Keratinocyte (primary cell): ENCODE measurements around the gene SNX14. TPM values are rescaled to one million over a fixed set of nuclear protein-coding genes. Genes with fewer than 3 reads are reported as not detected.

Experiments
- DNase-seq: peaks from one replicate; pipeline ENCODE4 v3.0.0-alpha.2; 2011; ENCODE audit warnings: low read depth, missing footprints, low spot score
- FAIRE-seq: peaks from 2 replicates; lab custom pipeline; 2011; peaks lifted over from hg19 to GRCh38; lab: Jason Lieb, UNC
- H2AFZ ChIP-seq: 2 replicates; pipeline ENCODE4 v1.6.0; 2012; ENCODE audit warnings: low read length, control low read depth, inconsistent platforms; ENCODE audit not compliant: control insufficient read depth
- H3K27ac ChIP-seq: 2 replicates; pipeline ENCODE4 v1.5.1; 2011; ENCODE audit warnings: low read length; ENCODE audit not compliant: control insufficient read depth, insufficient read depth
- H3K27me3 ChIP-seq: 3 replicates; pipeline ENCODE4 v1.6.0; 2011; ENCODE audit warnings: low read length; ENCODE audit not compliant: control insufficient read depth, insufficient read depth; ENCODE audit errors: extremely low read depth
- H3K36me3 ChIP-seq, 2 experiments: 2 replicates in 1 of 2; 3 replicates in 1 of 2; pipeline ENCODE4 v1.5.1; 2011; ENCODE audit warnings: low read length in 2 of 2, mild to moderate bottlenecking in 1 of 2; ENCODE audit not compliant: control insufficient read depth in 2 of 2, insufficient read depth in 2 of 2; ENCODE audit errors: extremely low read depth in 1 of 2
- H3K4me1 ChIP-seq: 3 replicates; pipeline ENCODE4 v1.5.1; 2011; ENCODE audit warnings: low read length; ENCODE audit not compliant: control insufficient read depth, insufficient read depth; ENCODE audit errors: extremely low read depth
- H3K4me2 ChIP-seq: 3 replicates; pipeline ENCODE4 v1.6.0; 2011; ENCODE audit warnings: low read depth, low read length; ENCODE audit not compliant: control insufficient read depth, insufficient read depth; ENCODE audit errors: extremely low read depth
- H3K4me3 ChIP-seq, 3 experiments: fragments of 200-600 bp in 1 of 3; sonication (generic) in 1 of 3; 2 replicates in 2 of 3; 3 replicates in 1 of 3; pipeline ENCODE4 v1.5.1; 2011 to 2016; ENCODE audit warnings: low read length in 3 of 3, mild to moderate bottlenecking in 3 of 3, control low read depth in 2 of 3, inconsistent platforms in 1 of 3, low read depth in 1 of 3, mixed read lengths in 1 of 3, mixed run types in 1 of 3, moderate library complexity in 1 of 3; ENCODE audit not compliant: control insufficient read depth in 2 of 3, insufficient read depth in 2 of 3; ENCODE audit errors: extremely low read depth in 1 of 3
- H3K79me2 ChIP-seq: 2 replicates; pipeline ENCODE4 v1.6.0; 2012; ENCODE audit warnings: low read length; ENCODE audit not compliant: control insufficient read depth, insufficient read depth
- H3K9ac ChIP-seq: 3 replicates; pipeline ENCODE4 v1.6.0; 2011; ENCODE audit warnings: low read length; ENCODE audit not compliant: control insufficient read depth, insufficient read depth; ENCODE audit errors: extremely low read depth
- H3K9me1 ChIP-seq: 3 replicates; pipeline ENCODE4 v1.6.0; 2011; ENCODE audit warnings: low read length; ENCODE audit not compliant: control insufficient read depth, insufficient read depth; ENCODE audit errors: extremely low read depth
- H3K9me3 ChIP-seq: 2 replicates; pipeline ENCODE4 v1.5.1; 2012; ENCODE audit warnings: low read depth, low read length; ENCODE audit not compliant: control insufficient read depth
- H4K20me1 ChIP-seq: 3 replicates; pipeline ENCODE4 v1.6.0; 2011; ENCODE audit warnings: low read length; ENCODE audit not compliant: control insufficient read depth, insufficient read depth; ENCODE audit errors: extremely low read depth
- CTCF ChIP-seq, 3 experiments: IDR thresholded peaks in 1 of 3; conservative IDR thresholded peaks in 1 of 3; optimal IDR thresholded peaks in 1 of 3; 2 replicates in 2 of 3; 3 replicates in 1 of 3; pipeline versions ENCODE3 to v1.5.1; 2011; ENCODE audit warnings: low read length in 3 of 3, mild to moderate bottlenecking in 3 of 3, moderate library complexity in 2 of 3, control low read depth in 1 of 3, inconsistent platforms in 1 of 3; ENCODE audit not compliant: insufficient read depth in 2 of 3; ENCODE audit errors: extremely low read depth in 1 of 3
- EZH2 ChIP-seq: IDR thresholded peaks from one replicate; pipeline ENCODE4 v1.6.1; 2012; ENCODE audit warnings: inconsistent platforms, mild to moderate bottlenecking, low read length, moderate library complexity
- dilution Hi-C: fragments of 300-500 bp; cut with MboI; formaldehyde crosslinking; loops from one replicate; pipeline ENCODE4 v1.7.0; 2020; ENCODE audit warnings: low sequenced_read_pairs; ENCODE audit not compliant: extremely low pct_ligation_motif_present
- polyA plus RNA-seq, 5 experiments: library from polyadenylated mRNA; depleted of rRNA in 3 of 5; stranded (reverse) in 3 of 5; stranded (forward) in 1 of 5; unstranded in 1 of 5; fragments of >200 nt; gene quantifications; 1 replicate in 1 of 5; 2 replicates in 3 of 5; 3 replicates in 1 of 5; pipeline versions ENCODE4 v1.2.1 to v1.2.3, GENCODE V29; 2011 to 2012; ENCODE audit warnings: missing spikeins in 2 of 5, low read depth in 1 of 5, low replicate concordance in 1 of 5

Gene SNX14
- polyA plus RNA-seq, 1 donor (not counting 4 experiments of a cell fraction or from before 2014, with no cell fraction given): 97.5 TPM

DNA sequence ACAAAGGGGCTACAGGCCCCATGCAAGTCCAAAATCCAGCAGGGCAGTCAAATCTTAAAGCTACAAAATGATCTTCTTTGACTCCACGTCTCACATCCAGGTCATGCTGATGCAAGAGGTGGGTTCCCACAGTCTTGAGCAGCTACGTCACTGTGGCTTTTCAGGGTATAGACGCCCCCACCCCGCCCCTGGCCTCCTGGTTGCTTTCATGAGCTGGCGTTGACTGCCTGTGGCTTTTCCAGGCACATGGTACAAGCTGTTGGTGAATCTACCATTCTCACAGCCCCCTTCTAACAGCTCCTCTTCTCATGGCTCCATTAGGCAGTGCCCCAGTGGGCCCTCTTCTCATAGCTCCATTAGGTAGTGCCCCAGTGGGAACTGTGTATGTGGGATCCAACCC is 96.8 kb downstream of the SNX14 start:
- dilution Hi-C loops: loop anchor here (25.0 kb wide), 1 partner anchor 135 kb away; no protein-coding TSS in a partner anchor
- no peaks in the 10 kb centered on the region for H3K79me2 ChIP-seq
- no peak overlapping the region for H3K27ac ChIP-seq
- no peak overlapping the region for H3K9ac ChIP-seq
- no peaks in the 10 kb centered on the region for H4K20me1 ChIP-seq
- no peak for FAIRE-seq
- no peaks in the 10 kb centered on the region for H3K27me3 ChIP-seq
- no peak overlapping the region for H3K4me3 ChIP-seq
- no peak overlapping the region for H2AFZ ChIP-seq
- H3K4me2 ChIP-seq: no peak overlapping the region
- peaks cover 10 to 11% of the 10 kb centered on the region in 2 experiments for H3K36me3 ChIP-seq
- no peak for TF ChIP-seq EZH2
- no peak for TF ChIP-seq CTCF (optimal IDR thresholded peaks at IDR 0.05 in 1 of 3, IDR thresholded peaks at IDR 0.05 in 1 of 3, conservative IDR thresholded peaks at IDR 0.05 in 1 of 3; ENCODE audit: extremely low read depth in 1 of 3, insufficient read depth in 2 of 3, low read length in 3 of 3)
- H3K9me1 ChIP-seq: peaks cover 4% of the 10 kb centered on the region
- DNase-seq: no peak
- H3K4me1 ChIP-seq: peaks cover 10% of the 10 kb centered on the region
- H3K9me3 ChIP-seq: no peaks in the 10 kb centered on the region

- peaks cover 4% of the 10 kb centered on the region for H3K9me1 ChIP-seq
- no peak overlapping the region for H3K27ac ChIP-seq
- H3K9ac ChIP-seq: no peak overlapping the region
- H3K4me2 ChIP-seq: no peak overlapping the region
- no peak for FAIRE-seq
- H3K36me3 ChIP-seq: peaks cover 10 to 16% of the 10 kb centered on the region in 2 experiments
- no peak overlapping the region for H3K4me3 ChIP-seq
- H3K9me3 ChIP-seq: no peaks in the 10 kb centered on the region
- no peak for TF ChIP-seq EZH2
- no peak for TF ChIP-seq CTCF (optimal IDR thresholded peaks at IDR 0.05 in 1 of 3, IDR thresholded peaks at IDR 0.05 in 1 of 3, conservative IDR thresholded peaks at IDR 0.05 in 1 of 3; ENCODE audit: extremely low read depth in 1 of 3, insufficient read depth in 2 of 3, low read length in 3 of 3)
- H3K4me1 ChIP-seq: peaks cover 10% of the 10 kb centered on the region
- no peaks in the 10 kb centered on the region for H4K20me1 ChIP-seq
- H3K27me3 ChIP-seq: no peaks in the 10 kb centered on the region
- no peaks in the 10 kb centered on the region for H3K79me2 ChIP-seq
- dilution Hi-C loops: loop anchor here (25.0 kb wide), 1 partner anchor 134 kb away; no protein-coding TSS in a partner anchor
- DNase-seq: no peak
- H2AFZ ChIP-seq: no peak overlapping the region
These were observed 97.6 kb downstream of the SNX14 start for GRCh38 chr6:85496009-85496579.
